NB4 (cell line): ENCODE measurements around the gene GYPC.

Experiments used
- MYC ChIP-seq: IDR thresholded peaks from 2 replicates; pipeline ENCODE4 v1.6.1; 2011; ENCODE audit warnings: low read depth, low read length
- POLR2A ChIP-seq: IDR thresholded peaks from 2 replicates; pipeline ENCODE4 v1.6.1; 2011; ENCODE audit warnings: mild to moderate bottlenecking; ENCODE audit not compliant: insufficient read length; ENCODE audit errors: extremely low read depth
- TF ChIP-seq, protein P1 (sequence below): IDR thresholded peaks from one replicate; pipeline ENCODE4 v1.5.1; 2012; ENCODE audit warnings: low read depth, low read length
- TF ChIP-seq, protein P2 (sequence below): IDR thresholded peaks from 2 replicates; pipeline ENCODE4 v1.6.1; 2011; ENCODE audit warnings: low read depth, low read length

DNA sequence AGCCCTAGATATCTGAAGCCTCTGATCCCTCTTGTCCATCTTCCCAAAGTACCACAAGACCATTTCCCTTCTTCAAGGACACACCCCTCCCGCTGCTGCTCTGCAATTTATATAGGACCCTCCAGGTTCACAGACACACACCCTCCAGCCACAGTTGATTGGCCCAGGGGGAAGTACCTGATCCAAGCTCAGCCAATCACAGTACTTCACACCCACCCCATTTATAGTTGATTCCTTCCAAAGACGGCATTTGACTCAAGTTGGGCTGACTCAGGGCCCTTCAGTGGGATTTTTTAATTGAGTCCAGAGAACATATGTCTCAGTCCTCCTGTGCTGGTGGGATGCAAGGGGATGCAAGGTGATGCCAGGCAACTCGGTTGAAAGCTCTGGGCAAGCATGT lies 59.2 kb downstream of the GYPC start:
- TF ChIP-seq, protein P1, sequence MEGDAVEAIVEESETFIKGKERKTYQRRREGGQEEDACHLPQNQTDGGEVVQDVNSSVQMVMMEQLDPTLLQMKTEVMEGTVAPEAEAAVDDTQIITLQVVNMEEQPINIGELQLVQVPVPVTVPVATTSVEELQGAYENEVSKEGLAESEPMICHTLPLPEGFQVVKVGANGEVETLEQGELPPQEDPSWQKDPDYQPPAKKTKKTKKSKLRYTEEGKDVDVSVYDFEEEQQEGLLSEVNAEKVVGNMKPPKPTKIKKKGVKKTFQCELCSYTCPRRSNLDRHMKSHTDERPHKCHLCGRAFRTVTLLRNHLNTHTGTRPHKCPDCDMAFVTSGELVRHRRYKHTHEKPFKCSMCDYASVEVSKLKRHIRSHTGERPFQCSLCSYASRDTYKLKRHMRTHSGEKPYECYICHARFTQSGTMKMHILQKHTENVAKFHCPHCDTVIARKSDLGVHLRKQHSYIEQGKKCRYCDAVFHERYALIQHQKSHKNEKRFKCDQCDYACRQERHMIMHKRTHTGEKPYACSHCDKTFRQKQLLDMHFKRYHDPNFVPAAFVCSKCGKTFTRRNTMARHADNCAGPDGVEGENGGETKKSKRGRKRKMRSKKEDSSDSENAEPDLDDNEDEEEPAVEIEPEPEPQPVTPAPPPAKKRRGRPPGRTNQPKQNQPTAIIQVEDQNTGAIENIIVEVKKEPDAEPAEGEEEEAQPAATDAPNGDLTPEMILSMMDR = no peak
- TF ChIP-seq POLR2A (no peak), MYC (no peak)
- TF ChIP-seq, protein P2, sequence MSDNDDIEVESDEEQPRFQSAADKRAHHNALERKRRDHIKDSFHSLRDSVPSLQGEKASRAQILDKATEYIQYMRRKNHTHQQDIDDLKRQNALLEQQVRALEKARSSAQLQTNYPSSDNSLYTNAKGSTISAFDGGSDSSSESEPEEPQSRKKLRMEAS = no peak
